HCT116 (cell line): ENCODE data around the gene URM1. TPM values are rescaled to one million over a fixed set of nuclear protein-coding genes. Genes with fewer than 3 reads are reported as not detected.

ENCODE experiments used
- ATAC-seq: fragments of 200-7000 bp; cut with Tn5 transposase; 2 replicates; pipeline ENCODE4 v1.9.1; 2020; ENCODE audit warnings: mild to moderate bottlenecking, moderate library complexity
- BruUV-seq: library from RNA; stranded (reverse); fragments of 400-500 nt; replicated peaks from 2 replicates; lab custom pipeline; 2021; lab: Mats Ljungman, UMichigan
- CTCF ChIA-PET: fragments of 300-600 bp; sonication (Branson Sonifier 250); formaldehyde crosslinking; loops from one replicate; lab custom pipeline; 2021; ENCODE audit warnings: antibody characterized with exemption; lab: Charles Lee
- POLR2A ChIA-PET: fragments of 300-600, 350-600 bp; sonication (Branson Sonifier 250); formaldehyde crosslinking; loops from one replicate; lab custom pipeline; 2021; ENCODE audit warnings: antibody characterized with exemption; lab: Charles Lee
- RAD21 ChIA-PET, 2 experiments: fragments of 300-600 bp; sonication (Branson Sonifier 250); formaldehyde crosslinking; loops; one replicate each; lab custom pipeline; 2023; ENCODE audit warnings: low total read pairs in 2 of 2; ENCODE audit not compliant: uncharacterized antibody in 2 of 2, unreplicated experiment in 2 of 2, low non-redundant PET in 1 of 2; lab: Charles Lee
- DNase-seq: peaks from one replicate; pipeline ENCODE4 v3.0.0-alpha.2; 2010; ENCODE audit warnings: low read depth, low spot score
- H2AFZ ChIP-seq: fragments of 200-600 bp; shearing (Covaris generic), sonication (generic); 2 replicates; pipeline ENCODE4 v1.6.1; 2017; ENCODE audit warnings: low read depth, mixed run types, mixed read lengths, antibody characterized with exemption, low read length; ENCODE audit not compliant: poor library complexity, severe bottlenecking
- H3K27ac ChIP-seq: 2 replicates; pipeline ENCODE4 v1.5.1; 2012; ENCODE audit warnings: low read depth, low read length
- H3K27me3 ChIP-seq: fragments of 200-600 bp; sonication (generic); 2 replicates; pipeline ENCODE4 v1.6.1; 2016; ENCODE audit warnings: mixed run types, low read length, mixed read lengths; ENCODE audit not compliant: insufficient read depth
- H3K36me3 ChIP-seq, 2 experiments: fragments of 200-500 bp in 1 of 2; fragments of 200-600 bp in 1 of 2; sonication (Bioruptor generic) in 1 of 2; sonication (generic) in 1 of 2; 2 replicates each; pipeline versions ENCODE4 v1.5.1 to v1.6.1; 2014 to 2016; ENCODE audit warnings: low read length in 2 of 2, inconsistent platforms in 1 of 2, mixed read lengths in 1 of 2, mixed run types in 1 of 2; ENCODE audit not compliant: insufficient read depth in 2 of 2, control insufficient read depth in 1 of 2
- H3K4me1 ChIP-seq, 2 experiments: fragments of 200-600 bp in 1 of 2; sonication (generic) in 1 of 2; 2 replicates each; pipeline versions ENCODE4 v1.5.1 to v1.6.1; 2012 to 2017; ENCODE audit warnings: low read length in 2 of 2, inconsistent platforms in 1 of 2, mild to moderate bottlenecking in 1 of 2, mixed read lengths in 1 of 2, mixed run types in 1 of 2, moderate library complexity in 1 of 2; ENCODE audit not compliant: insufficient read depth in 2 of 2, control insufficient read depth in 1 of 2
- H3K4me2 ChIP-seq: fragments of 200-600 bp; sonication (generic); 2 replicates; pipeline ENCODE4 v1.6.1; 2017; ENCODE audit warnings: mixed run types, low read length, mixed read lengths
- H3K4me3 ChIP-seq, 2 experiments: fragments of 200-600 bp in 1 of 2; sonication (generic) in 1 of 2; replicated peaks in 1 of 2; 2 replicates each; pipeline ENCODE4 v1.5.1; 2011 to 2016; ENCODE audit warnings: low read length in 2 of 2, control low read depth in 1 of 2, low read depth in 1 of 2, mild to moderate bottlenecking in 1 of 2, mixed read lengths in 1 of 2, mixed run types in 1 of 2
- H3K79me2 ChIP-seq: fragments of 200-600 bp; sonication (generic); 2 replicates; pipeline ENCODE4 v1.6.1; 2017; ENCODE audit warnings: mild to moderate bottlenecking, mixed run types, low read length, moderate library complexity, mixed read lengths; ENCODE audit not compliant: insufficient read depth
- H3K9ac ChIP-seq: fragments of 200-600 bp; sonication (generic); 2 replicates; pipeline ENCODE4 v1.6.1; 2016; ENCODE audit warnings: low read length, mixed read lengths
- H3K9me2 ChIP-seq: fragments of 200-600 bp; sonication (generic), shearing (Covaris generic); 2 replicates; pipeline ENCODE4 v1.6.1; 2017; ENCODE audit warnings: mixed run types, mild to moderate bottlenecking, moderate library complexity; ENCODE audit not compliant: insufficient read depth
- H3K9me3 ChIP-seq, 2 experiments: fragments of 200-500 bp in 1 of 2; fragments of 200-600 bp in 1 of 2; sonication (Bioruptor generic) in 1 of 2; sonication (generic) in 1 of 2; 2 replicates each; pipeline ENCODE4 v1.6.1; 2014 to 2017; ENCODE audit warnings: low read length in 2 of 2, mixed read lengths in 2 of 2, inconsistent platforms in 1 of 2, low read depth in 1 of 2, mild to moderate bottlenecking in 1 of 2, mixed run types in 1 of 2, moderate library complexity in 1 of 2; ENCODE audit not compliant: control insufficient read depth in 1 of 2, insufficient read depth in 1 of 2
- H4K20me1 ChIP-seq: fragments of 200-600 bp; sonication (generic), shearing (Covaris generic); 2 replicates; pipeline ENCODE4 v1.6.1; 2017; ENCODE audit warnings: mixed run types, mild to moderate bottlenecking, moderate library complexity; ENCODE audit not compliant: insufficient read depth
- ATF3 ChIP-seq: IDR thresholded peaks from 2 replicates; pipeline ENCODE4 v1.6.1; 2012
- CBX3 ChIP-seq: IDR thresholded peaks from 2 replicates; pipeline ENCODE4 v1.6.1; 2012; ENCODE audit warnings: low read depth
- ELF1 ChIP-seq: IDR thresholded peaks from 2 replicates; pipeline ENCODE4 v1.6.1; 2012; ENCODE audit warnings: low read depth, borderline replicate concordance
- JUND ChIP-seq: IDR thresholded peaks from 2 replicates; pipeline ENCODE4 v1.6.1; 2012
- SIN3A ChIP-seq: IDR thresholded peaks from 2 replicates; pipeline ENCODE4 v1.6.1; 2012; ENCODE audit warnings: low read depth
- SP1 ChIP-seq: IDR thresholded peaks from 2 replicates; pipeline ENCODE4 v1.6.1; 2012; ENCODE audit warnings: low read depth
- TCF7L2 ChIP-seq: IDR thresholded peaks from 2 replicates; pipeline ENCODE4 v1.7.0; 2011; ENCODE audit warnings: borderline replicate concordance, inconsistent platforms; ENCODE audit not compliant: insufficient read depth, insufficient read length; ENCODE audit errors: extremely low read depth
- ZNF274 ChIP-seq: fragments of 200-500 bp; sonication (Bioruptor generic); IDR thresholded peaks from 2 replicates; pipeline ENCODE4 v1.6.1; 2014; ENCODE audit warnings: mild to moderate bottlenecking, low read depth, low read length, inconsistent platforms
- intact Hi-C: fragments of 100-400 bp; cut with micrococcal nuclease; formaldehyde crosslinking; loops from 2 replicates; pipeline ENCODE4 v1.10.0; 2022
- total RNA-seq: library from RNA; stranded (reverse); gene quantifications from one replicate; pipeline ENCODE4 v1.2.1, GENCODE V29; 2021; ENCODE audit not compliant: unreplicated experiment

URM1 gene
- total RNA-seq, 1 experiment from 2014 or later: 51.6 TPM

GRCh38 chr9:128369024-128369706, 2.0 kb upstream of the URM1 start:
- no peak for DNase-seq
- Histone ChIP-seq H4K20me1 (no peaks in the 10 kb centered on the region), H3K27me3 (no peaks in the 10 kb centered on the region), H3K9ac (no peak overlapping the region), H3K4me2 (no peak overlapping the region), H2AFZ (no peak overlapping the region), H3K4me3 (no peak overlapping the region), H3K36me3 (no peaks in the 10 kb centered on the region), H3K9me3 (no peaks in the 10 kb centered on the region), H3K4me1 (peaks cover 13 to 16% of the 10 kb centered on the region in 2 experiments; a peak in 3 of 4 replicates), H3K9me2 (no peaks in the 10 kb centered on the region), H3K79me2 (peaks cover 29% of the 10 kb centered on the region), H3K27ac (no peak overlapping the region)
- no TSS peak for BruUV-seq
- ChIA-PET POLR2A (no interaction called here), RAD21 (no interaction called here), CTCF (interaction anchor here (0.9 kb wide), 1 partner anchor 43 kb away, joined by 5 read pairs; no protein-coding TSS in a partner anchor)
- intact Hi-C loops: no loop called here
- TF ChIP-seq ZNF274 (no peak), SIN3A (no peak), SP1 (no peak), ELF1 (no peak), JUND (no peak)
- no peak for ATAC-seq

GRCh38 chr9:128370367-128370751, 815 bp upstream of the URM1 start:
- Histone ChIP-seq H3K36me3 (no peaks in the 10 kb centered on the region), H3K9me2 (no peaks in the 10 kb centered on the region), H3K27ac (peak overlapping the region; percentile 79), H3K4me3 (peak overlapping the region; percentile 67 to 91), H3K27me3 (no peaks in the 10 kb centered on the region), H2AFZ (no peak overlapping the region), H3K9me3 (no peaks in the 10 kb centered on the region), H3K79me2 (peaks cover 41% of the 10 kb centered on the region), H3K4me2 (peak overlapping the region; percentile 89), H4K20me1 (no peaks in the 10 kb centered on the region), H3K4me1 (peaks cover 13 to 16% of the 10 kb centered on the region in 2 experiments; a peak in 3 of 4 replicates), H3K9ac (peak overlapping the region; percentile 81)
- intact Hi-C loops: loop anchor here (2.0 kb wide), 1 partner anchor 42 kb away; no protein-coding TSS in a partner anchor
- TF ChIP-seq CBX3: no peak
- no peak for TF ChIP-seq ATF3
- TF ChIP-seq TCF7L2: no peak
- POLR2A ChIA-PET: interaction anchor here (1.2 kb wide), 1 partner anchor 63 kb away, joined by 4 read pairs; no protein-coding TSS in a partner anchor
- RAD21 ChIA-PET: interaction anchor here in 1 of 2 experiments (1.2 kb wide), 1 partner anchor 8 kb away, joined by 3 read pairs; no protein-coding TSS in a partner anchor
- no TSS peak for BruUV-seq
- CTCF ChIA-PET: interaction anchor here (0.6 to 2.2 kb wide), 8 partner anchors 8 to 197 kb away, joined by 3 to 18 read pairs (median 4); no protein-coding TSS in a partner anchor
- 0 out of 2 replicates have a peak, but pooled peaks have one; percentile 1 for ATAC-seq
- no peak for DNase-seq
